ENCODE results near the gene FBLN1.

- TF ChIP-seq CTCF (IDR thresholded peaks at IDR 0.05; ENCODE audit: poor library complexity, severe bottlenecking) (no peak), POLR2AphosphoS5 (IDR thresholded peaks at IDR 0.05) (no peak), EP300 (conservative IDR thresholded peaks at IDR 0.05; ENCODE audit: poor library complexity, severe bottlenecking) (no peak), SMC3 (conservative IDR thresholded peaks at IDR 0.05; ENCODE audit: poor library complexity) (no peak), REST (IDR thresholded peaks at IDR 0.05; ENCODE audit: borderline replicate concordance) (no peak), EZH2 (IDR thresholded peaks at IDR 0.05; ENCODE audit: borderline replicate concordance, insufficient read depth, low read length, poor library complexity, severe bottlenecking) (no peak), TAF1 (IDR thresholded peaks at IDR 0.05; ENCODE audit: low read depth) (no peak)
Observed at GRCh38 chr22:45490836-45491235, 11.8 kb upstream of the FBLN1 start.

All from neural cell (in vitro differentiated cells).